GM12878 (cell line): Measurements from ENCODE around the gene COX6A1.

Experiments used
- BRCA1 ChIP-seq: IDR thresholded peaks from 2 replicates; pipeline ENCODE4 v1.6.1; 2011; ENCODE audit warnings: low read depth, low read length, improper control_type of control experiment
- MYC ChIP-seq: IDR thresholded peaks from 2 replicates; pipeline ENCODE4 v1.6.1; 2011; ENCODE audit warnings: mild to moderate bottlenecking, low read length, moderate library complexity, inconsistent platforms; ENCODE audit not compliant: insufficient read depth, insufficient replicate concordance, insufficient read length, severe bottlenecking
- POLR2A ChIP-seq: IDR thresholded peaks from 2 replicates; pipeline ENCODE4 v1.6.1; 2011; ENCODE audit warnings: low read depth, mild to moderate bottlenecking, low read length
- POLR2AphosphoS5 ChIP-seq: IDR thresholded peaks from 2 replicates; pipeline ENCODE4 v1.6.1; 2011; ENCODE audit warnings: mild to moderate bottlenecking, low read length, inconsistent platforms
- RAD21 ChIP-seq: IDR thresholded peaks from 2 replicates; pipeline ENCODE4 v1.6.1; 2011; ENCODE audit warnings: mild to moderate bottlenecking, low read depth, low read length, moderate library complexity; ENCODE audit not compliant: insufficient read depth
- SPI1 ChIP-seq: IDR thresholded peaks from 2 replicates; pipeline ENCODE4 v1.6.1; 2011; ENCODE audit warnings: low read depth, mild to moderate bottlenecking, low read length, moderate library complexity, borderline replicate concordance; ENCODE audit not compliant: insufficient read depth
- ZNF24 ChIP-seq: fragments of 450-650 bp; IDR thresholded peaks from 2 replicates; pipeline ENCODE4 v1.6.1; 2017; ENCODE audit warnings: antibody characterized with exemption, mild to moderate bottlenecking
- TF ChIP-seq, protein P1 (sequence below): fragments of 450-650 bp; IDR thresholded peaks from 2 replicates; pipeline ENCODE4 v1.6.1; 2017; ENCODE audit warnings: borderline replicate concordance

- TF ChIP-seq ZNF24: no peak
- TF ChIP-seq BRCA1: no peak
- TF ChIP-seq, protein P1, sequence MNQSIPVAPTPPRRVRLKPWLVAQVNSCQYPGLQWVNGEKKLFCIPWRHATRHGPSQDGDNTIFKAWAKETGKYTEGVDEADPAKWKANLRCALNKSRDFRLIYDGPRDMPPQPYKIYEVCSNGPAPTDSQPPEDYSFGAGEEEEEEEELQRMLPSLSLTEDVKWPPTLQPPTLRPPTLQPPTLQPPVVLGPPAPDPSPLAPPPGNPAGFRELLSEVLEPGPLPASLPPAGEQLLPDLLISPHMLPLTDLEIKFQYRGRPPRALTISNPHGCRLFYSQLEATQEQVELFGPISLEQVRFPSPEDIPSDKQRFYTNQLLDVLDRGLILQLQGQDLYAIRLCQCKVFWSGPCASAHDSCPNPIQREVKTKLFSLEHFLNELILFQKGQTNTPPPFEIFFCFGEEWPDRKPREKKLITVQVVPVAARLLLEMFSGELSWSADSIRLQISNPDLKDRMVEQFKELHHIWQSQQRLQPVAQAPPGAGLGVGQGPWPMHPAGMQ: no peak
- TF ChIP-seq POLR2AphosphoS5: no peak
- no peak for TF ChIP-seq RAD21
- no peak for TF ChIP-seq POLR2A
- TF ChIP-seq MYC: no peak
- no peak for TF ChIP-seq SPI1
Observed at GRCh38 chr12:120467439-120467838, 29.5 kb downstream of the COX6A1 start.
